Stimulated activated CD8-positive, alpha-beta memory T cell treated with anti-CD3 and anti-CD28 coated beads, Interleukin-4, amount 100 ng/mL, for 1 hour (primary cell): ENCODE results near the gene IL4I1.

ENCODE experiments used
- DNase-seq, 2 donors: peaks; one replicate each; pipeline ENCODE4 v3.0.0-alpha.2; 2020; ENCODE audit warnings: low read depth in 2 of 2, low spot score in 1 of 2

IL4I1 gene

DNA sequence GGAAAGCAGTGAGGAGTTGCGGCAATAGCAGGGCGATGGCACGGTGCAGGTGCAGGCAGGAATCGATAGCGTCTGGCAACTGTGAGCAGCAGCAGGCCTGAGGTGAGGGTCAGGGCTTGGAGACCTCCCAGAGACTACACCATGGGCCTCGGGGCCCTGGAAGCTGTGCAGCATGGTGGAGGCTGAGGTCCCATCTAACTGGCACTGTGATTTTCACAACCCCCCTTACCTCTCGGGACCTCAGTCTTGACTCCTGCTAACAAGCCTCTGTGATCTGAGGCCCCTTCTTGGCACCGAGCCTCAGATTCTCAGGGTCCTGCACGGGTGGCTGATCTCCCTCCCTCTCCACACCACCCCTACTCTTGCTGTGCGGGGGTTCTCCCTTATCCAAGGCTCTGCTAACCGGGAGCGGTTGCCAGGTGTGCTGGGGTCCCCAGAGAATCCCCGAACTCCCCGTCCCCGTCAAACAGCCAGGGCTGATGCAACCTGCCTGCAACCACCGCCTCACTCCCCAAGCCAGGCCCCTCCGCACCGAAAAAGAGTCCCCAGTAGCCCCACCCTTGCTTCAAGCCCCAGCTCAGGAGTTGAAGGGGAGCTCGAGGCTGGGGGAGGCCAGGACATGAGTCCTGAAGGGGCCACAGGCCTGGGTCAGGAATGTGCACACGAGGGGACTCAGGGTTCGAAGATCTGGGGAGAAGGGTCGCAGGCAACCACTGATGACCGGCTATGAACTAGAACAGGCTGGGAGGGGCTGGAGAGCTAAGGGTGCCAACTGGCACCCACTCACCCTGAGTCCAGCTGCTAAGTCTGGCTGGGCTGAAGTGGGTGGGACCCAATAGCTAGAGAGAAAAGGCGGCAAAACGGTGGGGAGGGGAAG, 27.6 kb upstream of the IL4I1 start:
- DNase-seq, result no peak

DNA sequence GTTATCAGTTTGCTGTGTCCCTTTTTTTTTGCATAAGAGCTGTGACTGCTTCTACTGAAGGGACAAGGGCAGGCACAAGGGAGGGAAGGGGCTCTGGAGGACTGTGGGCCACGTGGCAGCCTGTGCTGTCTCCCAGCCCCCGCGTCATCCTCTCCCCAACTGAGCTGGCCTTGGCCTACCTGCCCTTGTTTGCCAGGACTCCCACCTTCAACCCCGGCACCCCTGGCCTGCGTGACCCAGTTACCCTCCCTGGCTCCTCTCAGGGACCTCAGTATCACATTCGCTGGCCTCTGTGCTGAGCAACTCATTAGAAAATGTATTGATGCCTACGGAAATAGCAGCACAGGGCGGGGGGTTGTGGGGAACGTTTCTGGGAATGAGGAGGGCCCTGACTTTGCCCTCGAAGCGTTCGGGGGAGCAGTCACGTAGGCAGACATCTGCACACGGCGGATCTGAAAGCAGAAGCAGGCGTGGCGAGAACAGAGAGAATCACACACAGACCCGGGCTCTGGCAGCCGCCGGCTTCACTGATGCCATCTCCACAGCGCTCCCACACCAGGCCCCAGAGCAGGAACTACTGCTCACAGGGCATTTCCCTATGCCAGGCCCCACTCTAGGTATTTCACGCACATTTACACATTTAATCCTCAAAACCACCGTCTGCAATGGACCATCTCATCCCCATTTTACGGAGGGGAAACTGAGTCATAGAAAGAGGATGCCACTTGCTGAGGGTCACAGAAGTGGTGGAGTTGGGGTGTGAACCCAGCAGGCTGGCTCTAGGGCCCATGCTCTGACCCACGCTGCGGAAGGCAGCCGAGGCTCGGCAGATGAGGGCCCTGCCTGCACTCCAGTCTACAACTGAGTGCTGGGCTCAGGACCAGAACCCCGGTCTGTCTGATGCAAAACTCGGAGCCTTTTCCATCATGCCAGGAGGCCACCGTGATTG, 26.6 kb upstream of the IL4I1 start:
- no peak for DNase-seq

DNA sequence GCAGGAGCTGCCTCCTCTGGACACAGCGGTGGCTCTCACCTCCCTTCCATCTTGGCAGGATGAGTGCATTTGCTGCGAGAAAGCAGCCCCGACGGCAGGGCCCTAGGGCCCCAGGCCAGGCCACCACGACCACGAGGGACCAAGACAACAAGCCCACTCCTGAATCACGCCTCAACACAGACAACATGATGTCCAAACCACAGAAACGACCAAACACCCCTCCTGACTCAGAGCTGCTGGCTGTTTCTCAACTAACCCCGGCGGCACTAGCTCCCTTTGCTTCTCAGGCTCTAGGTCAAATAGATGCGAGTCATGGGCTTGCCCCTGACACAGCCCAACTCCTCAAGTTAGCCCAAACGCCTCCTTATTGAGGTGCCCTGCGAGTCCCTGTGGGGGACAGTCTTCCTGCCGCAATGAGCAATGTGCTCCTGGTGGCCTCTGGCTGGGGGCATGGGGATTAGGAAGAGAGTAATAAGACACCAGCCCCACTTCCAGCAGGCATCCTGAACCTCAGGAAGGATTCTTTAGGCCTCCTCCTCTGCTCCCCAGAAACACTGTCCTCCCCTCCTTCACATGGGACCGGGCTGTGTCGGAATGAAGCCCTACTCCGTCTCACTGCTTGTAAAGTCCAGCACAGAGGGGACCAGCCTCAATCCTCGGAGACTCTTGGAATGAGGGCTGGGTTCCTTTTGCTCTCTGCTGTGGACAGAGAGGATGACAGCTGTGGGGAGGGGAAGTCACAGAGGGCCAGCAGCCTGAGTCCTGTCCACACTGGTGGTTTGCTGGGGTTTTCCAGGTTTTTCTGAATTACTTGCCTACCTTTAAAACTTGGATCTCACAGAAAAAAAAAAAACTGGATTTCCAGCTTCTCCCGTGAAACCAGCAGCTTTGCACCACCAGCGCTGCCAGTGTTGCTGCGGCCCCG, 25.4 kb upstream of the IL4I1 start:
- no peak for DNase-seq

DNA sequence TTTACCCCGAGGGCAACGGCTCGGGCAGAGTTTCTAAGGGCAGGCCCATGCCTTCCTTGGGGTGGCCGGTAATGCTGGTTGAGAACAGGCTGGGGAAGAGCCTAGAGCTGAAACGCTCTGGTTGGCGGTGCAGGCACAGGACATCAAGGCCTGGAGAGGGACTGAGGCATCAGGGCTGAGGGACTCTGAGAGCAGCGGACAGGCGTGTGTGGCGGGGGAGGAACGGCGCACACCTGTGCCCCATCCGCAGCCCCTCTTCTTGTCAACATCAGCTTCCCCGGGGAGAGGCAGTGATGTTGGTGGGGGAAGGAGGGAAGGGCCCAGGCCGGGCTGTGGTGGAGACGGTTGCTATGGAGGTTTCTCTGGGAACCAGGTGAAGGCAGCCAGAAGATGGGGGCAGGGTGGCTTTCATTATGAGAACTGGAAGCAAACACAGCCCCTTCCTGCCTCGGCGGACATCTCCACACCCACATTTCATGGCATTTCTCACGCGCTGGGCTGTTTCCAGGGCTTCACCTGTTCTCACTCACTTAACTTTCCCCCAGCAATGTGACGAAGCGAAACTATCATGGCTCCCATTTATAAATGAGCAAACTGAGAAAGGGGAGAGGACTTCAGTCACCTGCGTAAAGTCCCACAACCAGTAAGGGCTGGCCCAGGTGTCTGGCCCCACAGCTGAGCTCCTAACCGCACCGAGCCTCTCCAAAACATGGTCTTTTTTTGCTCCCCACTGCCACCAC, 24.1 kb upstream of the IL4I1 start:
- no peak for DNase-seq

DNA sequence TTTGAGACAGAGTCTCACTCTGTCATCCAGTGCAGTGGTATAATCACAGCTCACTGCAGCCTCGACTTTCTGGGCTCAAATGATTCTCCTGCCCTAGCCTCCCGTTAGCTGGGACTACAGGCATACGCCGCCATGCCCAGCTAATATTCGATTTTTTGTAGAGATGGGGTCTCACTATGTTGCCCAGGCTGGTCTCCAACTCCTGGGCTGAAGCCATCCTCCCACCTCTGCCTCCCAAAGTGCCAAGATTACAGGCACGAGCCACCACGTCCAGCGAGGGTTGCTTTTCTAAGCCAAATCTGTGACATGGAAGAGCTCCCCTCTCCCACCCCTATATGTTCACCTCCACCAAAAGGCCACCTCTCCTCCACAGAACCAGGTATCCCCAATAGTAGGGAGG, 21.4 kb upstream of the IL4I1 start:
- no peak for DNase-seq

DNA sequence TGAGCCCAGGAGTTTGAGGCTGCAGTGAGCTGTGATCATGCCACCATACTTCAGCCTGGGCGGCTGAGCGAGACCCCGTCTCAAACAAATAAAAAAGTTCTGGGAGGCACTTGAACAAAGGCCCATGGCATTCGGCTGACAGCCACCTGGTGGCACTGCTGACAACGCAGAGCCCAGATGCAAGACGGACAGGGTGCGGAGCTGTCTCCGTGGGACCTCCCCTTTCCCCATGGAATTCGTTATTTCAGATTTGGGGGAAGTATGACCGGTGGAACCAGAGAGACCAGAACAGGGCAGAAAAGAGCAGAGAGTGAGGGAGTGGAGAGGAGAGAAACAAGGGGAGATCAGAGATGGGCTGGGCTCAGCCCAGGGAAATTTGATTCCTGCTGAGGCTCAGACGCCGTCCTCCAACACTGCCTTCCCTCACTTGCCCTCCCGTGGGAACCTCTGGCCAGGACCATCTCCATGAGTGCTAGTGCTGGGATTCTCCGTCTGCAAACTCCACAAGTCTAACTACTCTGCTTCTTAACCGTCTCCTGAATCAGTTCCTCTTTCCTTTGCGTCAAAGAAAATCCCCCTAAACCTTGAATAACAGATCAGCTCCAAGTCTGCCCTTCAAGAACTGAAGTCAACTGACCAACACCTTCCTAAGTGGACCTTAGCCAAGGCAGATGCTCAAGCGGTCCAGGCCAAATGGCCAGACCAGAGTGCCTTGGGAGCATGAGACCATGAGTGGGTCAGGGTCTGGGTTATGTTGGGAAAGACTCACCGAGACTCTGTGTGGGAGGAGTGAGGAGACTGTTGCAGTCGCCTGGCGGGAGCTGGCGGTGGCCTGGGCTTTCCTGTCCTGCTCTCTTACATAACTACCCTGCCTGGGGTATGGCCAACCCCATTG, 20.4 kb upstream of the IL4I1 start:
- DNase-seq, result no peak

DNA sequence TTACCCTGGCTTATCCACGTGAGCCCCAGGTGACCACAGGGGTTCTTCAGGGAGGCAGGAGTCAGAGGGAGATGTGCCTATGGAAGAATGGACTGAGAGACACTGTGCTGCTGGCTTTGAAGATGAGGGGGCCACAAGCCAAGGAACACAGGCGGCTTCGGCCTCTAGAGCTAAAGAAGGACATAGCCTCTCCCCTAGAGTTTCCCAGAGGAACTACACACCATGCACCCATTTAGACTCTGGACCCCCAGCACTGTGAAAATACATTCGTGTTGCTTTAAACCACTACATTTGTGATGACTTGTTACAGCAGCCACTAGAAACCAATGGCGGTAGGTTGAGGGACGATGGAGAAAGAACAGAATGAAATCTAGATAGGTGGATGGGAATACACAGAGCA, 18.6 kb upstream of the IL4I1 start:
- no peak for DNase-seq

DNA sequence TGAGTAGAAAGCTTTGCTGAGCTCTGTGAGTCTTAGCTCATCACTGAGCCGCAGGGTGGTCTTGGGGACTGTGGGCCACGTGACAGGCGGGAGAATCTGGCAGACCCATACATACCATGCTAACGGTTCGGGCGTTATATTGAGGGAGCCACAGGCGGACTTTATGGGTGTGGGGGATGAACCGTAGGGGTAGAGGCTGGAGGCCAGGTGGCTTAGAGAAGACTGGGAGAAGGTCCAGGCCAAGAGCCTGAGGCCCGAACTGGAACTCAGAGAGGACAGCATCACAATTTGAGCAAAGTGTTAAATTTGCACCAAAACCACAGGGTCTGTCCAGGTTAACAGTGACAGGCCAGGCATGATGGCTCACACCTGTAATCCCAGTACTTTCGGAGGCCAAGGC, 17.0 kb upstream of the IL4I1 start:
- no peak for DNase-seq

DNA sequence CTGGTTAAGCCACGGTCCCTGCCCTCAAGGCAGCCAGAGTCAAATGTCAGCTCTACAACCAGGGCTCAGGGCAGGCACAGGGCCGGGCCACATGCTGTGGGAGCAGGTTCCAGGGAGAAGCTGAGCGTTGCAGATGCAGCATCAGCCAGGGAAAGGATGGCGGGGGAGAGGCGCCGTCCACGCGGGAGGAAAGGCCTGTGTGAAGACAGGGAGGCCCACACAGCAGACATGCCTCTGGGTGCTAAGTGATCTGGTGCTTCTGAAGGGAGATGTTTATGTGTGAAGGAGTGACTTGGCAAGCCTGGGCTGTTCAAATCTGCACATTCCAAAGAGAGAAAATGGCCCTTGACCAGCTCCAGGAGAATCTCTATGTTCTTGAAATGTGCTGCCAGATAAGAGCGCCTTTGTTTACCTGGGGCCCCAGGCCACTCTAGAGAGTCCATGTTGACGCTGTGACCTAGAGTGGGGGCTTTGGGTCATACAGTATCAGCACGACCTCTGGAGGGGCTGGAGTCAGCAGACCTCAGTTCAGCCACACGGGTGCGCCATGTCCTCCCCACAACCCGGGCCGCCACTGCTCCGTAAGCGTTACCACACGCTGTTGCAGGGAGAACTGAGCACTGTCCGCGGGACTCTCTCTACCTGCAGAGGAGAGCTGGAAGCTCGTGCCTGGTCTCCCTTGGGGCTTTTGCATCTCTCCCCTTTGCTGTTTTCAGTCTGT, 16.4 kb upstream of the IL4I1 start:
- DNase-seq, result no peak

DNA sequence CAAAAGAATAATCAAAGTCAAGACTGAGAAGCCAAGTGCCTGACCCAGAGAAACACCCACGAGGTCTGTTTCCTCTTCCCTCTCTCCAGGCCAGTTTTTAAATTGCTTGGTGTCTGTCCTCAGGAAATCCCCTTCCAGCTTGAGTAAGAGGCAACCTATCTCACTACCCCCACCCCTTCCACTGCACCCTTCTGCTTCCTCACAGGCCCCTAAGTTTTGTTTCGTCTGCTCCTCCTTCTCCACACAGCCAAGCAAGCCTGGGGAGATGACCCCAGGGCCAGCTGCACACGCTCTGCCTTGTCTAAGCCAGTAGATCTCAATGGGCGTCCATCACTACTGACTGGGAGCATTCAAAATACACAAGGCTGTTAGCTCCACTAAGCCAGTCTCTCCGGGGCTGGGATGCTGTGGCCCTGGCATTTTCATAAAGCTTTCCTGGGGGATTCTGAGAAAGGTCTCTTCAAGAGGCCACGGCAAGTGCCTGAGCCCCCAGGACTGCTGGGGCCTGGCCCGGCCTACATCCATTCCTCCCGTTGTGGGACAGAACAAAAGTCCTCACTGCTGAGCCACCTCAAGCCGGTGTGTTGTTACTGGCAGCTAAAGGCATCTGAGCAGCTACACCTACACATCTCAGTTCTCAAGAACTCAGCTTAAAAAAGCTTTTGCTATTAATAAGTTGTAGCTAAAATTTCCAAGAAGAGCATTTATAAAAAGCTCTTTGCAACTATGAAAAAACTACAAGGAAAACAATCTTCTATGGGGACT, 14.9 kb upstream of the IL4I1 start:
- no peak for DNase-seq

DNA sequence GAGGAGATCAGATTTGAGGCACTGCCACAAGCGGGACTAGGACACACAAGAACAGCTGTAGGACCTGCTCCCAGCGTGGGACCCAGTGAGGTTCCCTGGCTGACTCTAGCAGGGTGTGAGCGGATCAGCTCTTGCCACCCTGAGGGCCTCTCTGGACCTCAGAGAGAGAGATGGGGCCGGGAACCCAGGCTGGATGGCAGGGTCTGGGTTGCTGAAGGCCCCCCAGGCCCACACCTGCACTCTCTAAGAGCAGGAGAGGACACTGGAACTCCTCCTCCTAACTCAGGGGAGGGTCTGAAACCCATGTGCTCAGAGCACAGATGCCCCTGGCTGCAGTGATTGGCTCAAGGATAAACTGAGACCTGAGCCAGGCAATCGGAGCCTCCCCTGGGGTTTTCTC, 13.5 kb upstream of the IL4I1 start:
- DNase-seq, result no peak

DNA sequence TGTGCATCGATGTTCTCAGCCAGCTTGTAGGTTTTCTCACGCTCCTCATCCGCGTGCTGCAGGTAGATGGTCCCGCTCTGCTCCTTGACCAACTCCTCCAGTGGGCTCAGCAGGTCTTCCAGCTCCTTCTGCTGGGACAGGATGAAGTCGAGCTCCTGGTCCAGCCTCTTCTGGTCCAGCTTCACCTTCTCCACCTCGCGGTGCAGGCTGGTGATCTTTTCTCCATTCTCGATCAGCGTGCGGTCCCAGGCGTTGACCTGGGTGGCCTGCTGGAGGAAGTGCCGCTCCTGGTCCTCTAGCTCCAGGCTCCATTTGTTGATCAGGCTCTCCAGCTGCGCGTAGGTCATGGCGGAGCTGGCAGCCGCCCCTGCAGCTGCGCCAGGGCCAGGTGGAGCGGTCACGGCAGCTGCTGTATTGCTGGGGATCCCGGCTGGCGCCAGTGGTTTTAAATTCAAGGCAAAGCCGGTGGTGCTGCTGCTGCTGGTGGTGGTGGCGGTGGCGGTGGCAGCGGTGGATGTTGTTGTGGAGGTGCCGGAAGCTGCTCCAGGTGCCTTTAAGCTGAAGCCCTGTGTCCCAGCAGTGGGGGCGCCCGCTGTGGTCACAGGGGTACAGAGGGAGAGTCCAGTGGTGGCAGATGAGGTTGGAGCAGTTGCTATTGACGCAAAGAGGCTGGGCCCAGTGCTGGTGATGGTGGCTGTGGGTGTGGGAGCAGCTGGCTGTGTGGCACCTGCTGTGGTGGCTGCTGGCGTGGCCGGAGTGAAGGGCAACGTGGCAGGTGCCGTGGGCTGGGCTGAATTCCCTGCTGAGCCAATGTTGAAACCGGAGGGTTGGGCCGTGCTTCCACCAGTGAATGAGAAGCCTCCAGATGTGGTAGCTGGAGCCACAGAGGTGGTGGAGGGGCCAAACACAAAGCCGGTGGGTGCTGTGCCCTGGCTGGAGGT, 12.1 kb upstream of the IL4I1 start:
- DNase-seq, result no peak

DNA sequence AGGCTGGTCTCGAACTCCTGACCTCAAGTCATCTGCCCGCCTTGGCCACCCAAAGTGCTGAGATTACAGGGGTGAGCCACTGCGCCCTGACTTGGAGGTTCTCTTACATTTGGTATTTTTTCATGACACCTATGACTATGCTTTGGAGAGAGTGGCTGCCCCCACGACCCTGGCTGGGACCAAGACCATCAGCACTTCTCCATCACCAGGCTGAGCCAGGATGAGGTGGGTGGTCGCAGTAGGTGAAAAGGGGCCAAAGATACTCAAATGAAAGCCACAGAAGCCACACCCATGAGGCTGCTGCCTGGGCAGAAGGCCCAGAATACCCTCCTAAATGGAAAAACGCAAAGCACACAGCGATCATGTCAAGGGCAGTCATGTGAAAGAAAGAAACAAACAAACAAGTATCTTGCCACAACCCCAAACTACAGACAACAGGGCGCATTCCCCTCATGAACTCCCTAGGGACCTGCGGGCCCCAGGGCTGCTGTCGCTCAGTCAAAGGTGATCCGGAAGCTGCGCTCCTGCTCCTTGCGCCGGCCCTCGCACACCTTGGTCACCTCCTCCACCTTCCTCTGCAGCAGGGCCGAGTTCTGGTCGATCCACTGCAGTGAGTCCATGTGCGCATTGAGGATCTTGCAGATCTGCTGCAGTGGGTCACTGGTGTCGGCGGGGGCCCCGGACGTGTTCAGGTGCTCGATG, 11.2 kb upstream of the IL4I1 start:
- no peak for DNase-seq

DNA sequence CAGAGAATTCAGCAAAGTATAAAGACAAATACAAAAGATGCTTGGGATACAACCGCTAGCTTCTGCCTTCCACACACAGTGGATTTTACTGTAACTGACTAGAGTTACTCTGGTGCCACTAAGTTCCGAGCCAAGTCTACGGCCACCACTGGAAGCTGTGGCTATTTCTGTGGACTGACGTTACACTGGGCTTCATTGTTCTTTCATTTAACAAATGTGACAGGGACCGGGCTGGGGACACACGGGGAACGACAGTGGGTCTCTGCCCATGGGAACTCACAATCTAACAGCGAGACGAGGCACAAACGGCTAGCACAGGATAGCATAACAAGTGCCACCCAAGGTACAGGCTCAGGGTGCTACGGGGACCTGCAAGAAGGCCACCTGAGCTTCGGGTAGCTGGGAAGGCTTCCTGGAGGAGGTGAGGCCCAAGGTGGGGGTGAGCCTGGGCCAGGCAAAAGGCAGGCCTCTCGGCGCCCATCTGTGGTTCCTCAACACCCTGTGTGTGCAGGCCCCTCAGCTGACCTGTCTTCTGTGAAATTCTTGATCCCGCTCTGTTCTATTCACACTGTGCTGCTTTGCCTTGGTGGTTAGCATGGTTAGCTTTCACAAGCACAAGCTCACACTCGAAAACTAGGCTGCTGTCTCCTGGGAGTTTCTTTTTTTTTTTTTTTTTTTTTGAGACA, 10.3 kb upstream of the IL4I1 start:
- no peak for DNase-seq

DNA sequence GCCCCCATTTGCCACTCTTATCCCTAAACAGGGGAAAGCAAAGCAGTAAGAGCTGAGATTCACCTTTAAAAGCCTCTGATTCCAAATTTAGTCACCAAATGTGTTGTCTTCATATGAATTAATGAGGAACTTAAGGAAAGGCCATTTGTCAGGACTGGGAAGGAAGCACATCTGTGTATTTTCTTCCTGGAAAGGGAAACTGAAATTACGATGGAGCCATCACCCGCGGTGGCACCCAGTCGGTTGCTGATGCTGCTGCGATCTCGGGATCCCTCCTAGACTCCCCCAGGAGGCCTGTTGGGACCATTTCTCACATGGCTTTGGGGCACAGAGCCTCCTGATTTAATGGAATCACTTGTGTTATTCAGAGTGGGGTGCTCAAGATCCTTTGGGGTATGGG, 7.4 kb upstream of the IL4I1 start:
- no peak for DNase-seq
